GM19351 (cell line): ENCODE measurements around the gene SEZ6L.

Source experiments
- ATAC-seq: cut with Tn5 transposase; IDR thresholded peaks from one replicate; pipeline ENCODE4 v1.9.1; 2021; ENCODE audit warnings: mild to moderate bottlenecking, moderate library complexity; ENCODE audit not compliant: unreplicated experiment

Gene SEZ6L

DNA sequence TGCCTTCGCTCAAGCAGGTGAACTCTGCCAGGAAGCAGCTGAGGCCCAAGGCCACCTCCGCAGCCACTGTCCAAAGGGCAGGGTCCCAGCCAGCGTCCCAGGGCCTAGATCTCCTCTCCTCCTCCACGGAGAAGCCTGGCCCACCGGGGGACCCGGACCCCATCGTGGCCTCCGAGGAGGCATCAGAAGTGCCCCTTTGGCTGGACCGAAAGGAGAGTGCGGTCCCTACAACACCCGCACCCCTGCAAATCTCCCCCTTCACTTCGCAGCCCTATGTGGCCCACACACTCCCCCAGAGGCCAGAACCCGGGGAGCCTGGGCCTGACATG, 123.4 kb downstream of the SEZ6L start:
- no peak for ATAC-seq

DNA sequence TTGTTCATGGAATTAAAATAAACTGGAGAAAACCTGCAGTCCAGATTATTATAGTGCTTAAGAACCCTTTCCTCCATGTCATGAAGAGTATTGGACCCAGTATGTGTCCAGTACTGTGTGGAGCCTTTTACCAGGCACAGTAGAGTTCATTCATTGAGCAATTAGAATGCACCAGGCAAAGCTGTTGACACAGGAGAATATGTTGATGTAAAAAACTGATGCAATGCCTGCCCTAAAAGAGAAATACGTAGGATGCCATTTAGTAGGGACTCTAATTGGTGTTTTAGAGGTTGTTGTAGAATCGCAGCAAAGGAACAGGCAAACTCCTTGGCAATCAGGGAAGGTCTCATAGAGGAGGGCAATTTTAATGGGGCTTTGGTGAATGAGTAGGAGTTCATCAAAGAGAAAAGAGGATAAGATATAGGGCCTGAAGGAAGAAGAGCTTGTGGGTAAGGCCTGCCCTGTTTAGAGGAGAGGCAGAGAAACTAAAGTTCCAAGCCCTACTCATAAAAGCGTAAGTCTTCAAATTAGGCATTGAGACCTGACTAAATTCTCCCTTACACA, 126.4 kb downstream of the SEZ6L start:
- no peak for ATAC-seq

DNA sequence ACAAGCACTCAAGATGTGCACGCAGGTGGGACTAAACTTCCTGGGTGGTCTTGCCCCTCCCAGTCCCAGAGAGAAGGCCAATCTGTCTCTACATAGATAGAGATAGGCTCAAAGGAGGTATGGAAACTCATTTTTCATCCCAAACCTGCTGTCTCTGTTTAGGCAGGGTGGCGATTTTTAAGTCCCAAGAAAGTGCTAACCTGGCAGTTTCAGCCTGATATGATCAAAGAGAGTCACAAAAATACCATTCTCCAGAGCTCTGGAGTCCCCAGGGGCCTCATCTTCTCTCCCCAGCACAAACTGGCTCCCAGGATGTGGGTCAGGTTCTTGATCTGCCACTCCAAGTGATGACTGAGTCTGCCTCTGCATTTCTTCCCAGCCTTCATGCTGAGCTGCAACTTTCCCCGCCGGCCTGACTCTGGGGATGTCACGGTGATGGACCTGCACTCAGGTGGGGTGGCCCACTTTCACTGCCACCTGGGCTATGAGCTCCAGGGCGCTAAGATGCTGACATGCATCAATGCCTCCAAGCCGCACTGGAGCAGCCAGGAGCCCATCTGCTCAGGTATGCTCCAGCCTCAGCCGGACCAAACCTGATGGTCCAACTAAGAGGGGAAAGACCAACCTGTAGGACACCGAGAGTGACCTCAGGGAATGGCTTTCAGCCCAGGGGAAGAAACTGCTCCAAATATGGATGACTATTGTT, 129.5 kb downstream of the SEZ6L start:
- no peak for ATAC-seq

DNA sequence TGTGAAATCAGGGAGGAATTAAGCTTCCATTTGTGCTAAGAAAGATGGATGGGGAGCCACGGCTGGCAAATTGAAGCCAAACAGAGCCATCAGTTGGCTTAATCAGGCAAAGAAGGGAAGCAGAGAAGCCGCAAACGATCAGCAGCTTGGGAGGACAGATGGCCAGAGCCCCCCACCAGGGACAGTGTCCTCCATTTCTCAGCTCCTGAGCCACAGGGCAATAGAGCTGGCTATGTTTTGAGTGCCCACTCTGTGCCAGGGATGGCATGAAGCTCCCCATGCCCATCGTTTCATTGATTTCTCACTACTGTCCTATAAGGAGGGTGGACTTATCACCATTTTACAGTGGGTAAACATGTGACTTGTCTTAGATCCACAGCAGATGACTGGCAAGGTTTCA, 133.5 kb downstream of the SEZ6L start:
- no peak for ATAC-seq

DNA sequence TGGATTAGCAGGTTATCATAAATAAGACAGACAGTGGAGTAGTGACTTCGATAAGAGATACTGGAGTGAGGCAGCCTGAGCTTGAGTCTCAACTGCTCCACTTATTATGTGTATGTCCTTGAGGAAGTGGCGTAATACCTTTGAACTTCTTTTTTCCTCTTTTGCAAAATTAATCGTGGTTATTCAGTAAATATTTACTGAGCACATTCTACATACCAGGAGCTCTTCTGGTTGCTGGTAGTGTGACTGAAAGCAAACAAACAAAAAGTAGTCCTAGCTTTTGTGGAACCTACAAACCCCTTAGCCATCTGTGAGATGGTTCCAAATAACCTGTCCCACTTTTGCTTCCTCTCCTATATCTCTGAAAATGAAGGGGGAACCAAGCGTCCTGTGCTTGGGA, 134.2 kb downstream of the SEZ6L start:
- ATAC-seq = no peak

DNA sequence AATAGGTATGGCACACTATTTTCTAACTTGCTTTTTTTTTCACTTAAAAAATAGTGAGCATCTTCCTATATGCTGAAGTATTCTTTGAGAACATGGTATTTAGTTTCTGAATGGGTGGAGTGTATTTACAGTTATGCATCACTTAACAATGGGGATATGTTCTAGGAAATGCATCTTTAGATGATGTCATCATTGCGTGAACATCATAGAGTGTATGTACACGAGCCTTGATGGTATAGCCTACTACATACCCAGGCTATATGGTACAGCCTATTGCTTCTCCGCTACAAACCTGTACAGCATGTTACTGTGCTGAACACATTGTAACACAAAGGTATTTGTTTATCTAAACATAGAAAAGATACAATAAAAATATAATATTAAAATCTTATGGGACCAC, 135.5 kb downstream of the SEZ6L start:
- no peak for ATAC-seq

DNA sequence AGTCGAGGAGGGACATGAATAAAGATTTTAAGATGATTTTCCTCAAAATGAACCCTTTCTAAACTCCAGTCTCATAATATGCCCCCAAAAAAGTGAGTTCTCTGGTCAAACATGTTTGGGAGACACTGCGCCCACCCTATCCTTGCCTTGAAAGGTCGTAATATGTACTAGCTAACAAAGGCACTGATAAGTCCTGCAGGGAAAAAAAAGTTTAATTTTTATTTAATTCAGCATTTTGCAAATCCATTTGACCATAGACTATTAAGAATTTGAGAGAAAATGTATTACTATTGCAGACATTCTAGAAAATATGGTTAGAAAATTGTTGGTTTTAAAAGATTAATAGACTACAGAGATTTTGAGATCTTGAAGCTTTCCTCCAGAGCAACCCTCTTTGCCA, 139.2 kb downstream of the SEZ6L start:
- no peak for ATAC-seq

DNA sequence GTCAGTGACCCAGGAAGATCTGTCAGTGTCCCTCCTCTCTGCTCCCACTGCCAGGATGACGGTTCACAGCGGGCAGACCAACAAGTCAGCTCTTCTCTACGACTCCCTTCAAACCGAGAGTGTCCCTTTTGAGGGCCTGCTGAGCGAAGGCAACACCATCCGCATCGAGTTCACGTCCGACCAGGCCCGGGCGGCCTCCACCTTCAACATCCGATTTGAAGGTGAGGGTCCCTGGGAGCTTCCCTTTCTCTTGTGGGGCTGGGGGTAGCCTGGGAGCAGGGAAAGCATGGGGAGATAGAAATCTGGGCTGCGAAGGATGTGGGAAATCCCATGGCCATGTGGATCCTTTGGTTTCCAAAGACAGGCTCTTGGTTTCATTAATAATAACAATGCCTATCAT, 141.4 kb downstream of the SEZ6L start:
- no peak for ATAC-seq

DNA sequence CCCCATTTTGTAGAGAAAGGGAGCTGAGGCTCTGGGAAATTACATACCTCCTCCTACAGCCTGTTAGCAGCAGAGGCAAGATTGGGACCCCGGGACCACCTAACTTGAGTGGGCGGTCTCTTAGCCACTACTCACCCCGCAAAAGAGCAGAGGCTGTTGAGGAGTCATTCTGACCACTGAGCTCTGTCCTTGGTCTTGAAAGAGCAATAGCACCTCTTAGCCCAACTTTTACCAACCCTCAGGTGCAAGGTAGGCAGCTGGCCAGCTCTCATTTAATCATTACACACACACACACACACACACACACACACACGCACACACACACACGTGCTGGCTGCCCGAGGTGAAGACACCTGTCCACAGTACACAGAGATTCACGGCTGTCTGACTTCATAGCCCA, 144.0 kb downstream of the SEZ6L start:
- ATAC-seq = no peak

DNA sequence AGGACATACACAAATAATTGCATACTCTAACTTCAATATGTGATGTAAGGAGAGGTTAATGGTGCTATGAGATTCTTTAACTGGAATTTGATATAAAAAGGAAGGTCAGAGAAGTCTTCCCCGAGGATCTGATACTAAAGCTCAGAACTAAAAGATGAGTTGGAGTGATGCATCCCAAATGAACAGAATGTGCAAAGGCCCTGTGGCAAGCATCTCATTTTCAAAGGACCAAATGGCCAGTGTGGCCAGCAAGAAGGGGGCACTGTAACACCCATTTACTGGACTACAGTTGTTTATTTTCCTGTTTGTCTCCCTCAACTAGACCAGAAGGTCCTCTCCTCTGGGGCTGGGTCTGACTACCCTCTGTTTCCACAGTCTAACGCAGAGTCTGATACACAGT, 144.9 kb downstream of the SEZ6L start:
- ATAC-seq = no peak

DNA sequence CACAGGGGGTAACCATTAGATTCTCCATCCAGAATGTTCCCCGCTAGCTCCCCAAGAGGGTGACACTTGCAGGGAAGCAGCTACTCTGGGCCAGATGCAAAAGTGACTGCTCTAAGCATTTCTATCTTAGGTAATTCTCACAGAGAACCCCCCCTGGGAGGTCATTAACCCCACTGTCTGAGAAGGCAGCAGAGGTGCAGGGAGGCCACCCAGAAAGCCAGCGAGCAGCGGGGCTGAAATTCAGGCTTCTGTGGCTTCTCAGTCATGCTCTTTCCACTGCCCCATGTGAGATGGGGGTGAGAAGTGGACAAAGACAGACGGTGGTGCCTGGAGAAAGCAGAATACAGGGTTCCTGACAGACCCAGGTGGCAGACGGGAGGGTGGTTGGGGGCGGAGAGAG, 145.4 kb downstream of the SEZ6L start:
- no peak for ATAC-seq

DNA sequence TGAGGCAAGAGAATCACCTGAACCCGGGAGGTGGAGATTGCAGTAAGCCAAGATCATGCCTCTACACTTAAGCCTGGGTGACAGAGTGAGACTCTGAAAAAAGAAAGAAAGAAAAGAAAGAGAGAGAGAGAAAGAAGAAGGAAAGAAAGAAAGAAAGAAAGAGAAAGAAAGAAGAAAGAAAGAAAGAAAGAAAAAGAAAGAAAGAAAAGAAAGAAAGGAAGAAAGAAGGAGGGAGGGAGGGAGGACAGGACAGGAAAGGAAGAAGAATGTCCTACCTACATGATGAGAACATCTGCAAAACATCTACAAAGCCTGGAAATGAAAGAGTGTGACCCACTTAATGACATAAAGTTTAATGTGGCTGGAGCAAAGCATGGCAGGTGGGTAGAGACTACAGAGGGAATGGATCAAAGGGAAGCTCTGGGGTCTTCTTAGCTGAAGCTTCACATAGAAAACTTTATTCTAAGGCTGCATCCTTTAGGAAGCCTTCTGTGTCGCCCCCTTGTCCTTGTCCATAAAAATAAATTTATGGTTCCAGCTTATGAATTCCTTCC, 147.5 kb downstream of the SEZ6L start:
- no peak for ATAC-seq

DNA sequence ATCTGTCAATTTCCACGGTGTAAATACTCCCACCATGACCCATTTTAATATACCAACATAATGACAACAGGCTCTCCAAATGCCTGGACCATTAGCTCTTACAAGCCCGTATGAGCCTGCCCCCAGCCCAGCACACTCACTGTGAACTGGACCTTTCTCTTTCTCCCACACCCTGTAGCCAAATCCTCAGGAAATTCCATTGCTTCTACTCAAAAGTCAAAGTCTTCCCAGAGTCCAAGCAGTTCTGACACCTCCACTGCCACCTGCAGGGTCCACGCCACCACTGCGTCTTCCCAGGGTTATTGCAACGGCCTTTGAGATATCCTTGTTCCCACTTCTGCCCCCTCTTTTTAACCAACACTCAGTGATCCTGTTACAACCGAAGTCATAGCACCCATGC, 149.7 kb downstream of the SEZ6L start:
- no peak for ATAC-seq

DNA sequence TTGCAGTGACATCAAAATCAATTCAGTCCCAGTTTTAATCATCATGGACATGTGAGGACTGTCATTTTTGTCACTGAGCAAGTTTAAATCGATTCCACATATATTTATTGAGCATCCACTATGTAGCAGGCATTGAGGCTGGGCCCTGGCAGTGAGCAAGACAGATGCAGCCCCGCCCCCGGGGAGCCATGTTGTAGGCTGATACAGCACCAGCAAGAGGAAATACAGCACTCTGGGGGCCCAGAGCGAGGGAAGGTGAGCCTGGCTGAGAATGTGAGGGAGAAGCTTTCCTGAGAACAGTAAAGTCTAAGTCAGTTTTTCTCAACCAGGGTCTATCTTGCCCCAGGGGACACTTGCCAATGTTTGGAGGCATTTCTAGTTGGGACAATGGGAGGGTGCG, 151.2 kb downstream of the SEZ6L start:
- ATAC-seq = no peak

DNA sequence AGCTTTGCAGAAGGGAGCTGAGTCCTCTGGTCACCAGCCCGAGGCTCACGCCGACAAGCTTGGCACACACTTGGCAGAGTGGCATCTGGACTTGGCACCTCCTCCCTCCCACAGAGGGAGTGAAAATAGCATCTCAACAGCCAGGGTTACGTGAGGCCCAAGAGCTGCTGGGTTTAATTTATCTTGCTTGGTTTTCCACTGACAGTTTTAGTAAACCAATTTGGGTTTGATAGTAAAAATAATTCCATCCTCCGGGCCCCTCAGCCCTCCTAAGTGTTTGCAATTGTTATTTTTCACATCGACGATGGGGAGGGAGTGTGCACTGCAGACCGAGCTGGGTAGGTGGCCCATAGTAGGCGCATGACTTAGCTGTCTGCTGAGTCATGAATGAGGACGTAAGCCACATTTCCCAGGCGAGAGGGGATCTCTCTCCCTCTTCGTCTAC, 152.2 kb downstream of the SEZ6L start:
- no peak for ATAC-seq

DNA sequence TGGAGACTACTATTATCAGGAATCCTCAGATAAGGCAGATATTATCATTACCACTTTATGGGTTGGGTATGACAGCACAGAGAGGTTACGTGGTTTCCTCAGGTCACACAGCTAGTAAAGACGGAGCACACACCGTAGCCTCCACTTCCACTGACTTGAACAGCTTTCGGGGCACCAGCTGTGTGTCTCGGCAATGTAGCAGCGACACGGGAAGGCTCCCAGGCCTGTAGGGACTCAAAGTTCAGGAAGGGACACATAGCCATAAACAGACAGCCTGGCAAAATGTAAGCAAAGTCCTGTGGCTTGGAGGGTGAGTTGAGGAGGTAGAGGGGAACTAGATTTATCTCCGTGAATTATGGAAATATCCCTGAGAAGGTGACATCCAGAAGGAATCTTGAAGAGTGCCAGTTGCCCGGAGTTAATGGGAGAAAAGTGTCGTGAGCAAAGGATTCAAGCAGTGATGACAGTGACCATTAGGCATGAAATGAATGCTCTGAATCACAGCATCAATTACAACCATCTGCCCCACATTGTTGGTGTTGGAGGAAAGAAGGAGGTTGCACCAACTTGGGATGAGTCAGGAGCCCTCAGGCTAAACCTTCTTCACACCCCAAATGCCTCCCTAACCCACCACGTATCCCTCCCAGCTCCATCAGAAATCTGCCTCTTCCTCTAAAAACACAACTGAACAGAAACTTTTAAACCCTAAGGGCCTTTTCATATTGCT, 153.1 kb downstream of the SEZ6L start:
- no peak for ATAC-seq

DNA sequence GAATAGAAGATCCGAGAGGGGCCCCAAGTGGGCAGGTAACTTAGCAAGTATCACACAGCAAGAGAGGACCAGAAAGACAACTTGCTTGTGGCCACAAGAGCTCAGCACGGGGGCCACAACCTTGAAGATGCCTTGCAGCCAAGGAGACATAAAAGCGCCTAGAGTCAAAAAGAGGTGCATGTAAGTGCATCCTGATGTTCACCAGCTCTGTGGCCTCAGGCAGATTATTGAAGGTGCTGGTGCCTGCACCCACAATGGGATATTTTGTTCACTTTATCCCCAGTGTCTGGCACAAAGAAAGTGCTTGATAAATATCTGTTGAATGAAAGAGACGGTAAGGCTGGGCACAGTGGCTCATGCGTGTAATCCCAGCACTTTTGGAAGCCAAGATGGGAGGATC, 153.8 kb downstream of the SEZ6L start:
- ATAC-seq = no peak

DNA sequence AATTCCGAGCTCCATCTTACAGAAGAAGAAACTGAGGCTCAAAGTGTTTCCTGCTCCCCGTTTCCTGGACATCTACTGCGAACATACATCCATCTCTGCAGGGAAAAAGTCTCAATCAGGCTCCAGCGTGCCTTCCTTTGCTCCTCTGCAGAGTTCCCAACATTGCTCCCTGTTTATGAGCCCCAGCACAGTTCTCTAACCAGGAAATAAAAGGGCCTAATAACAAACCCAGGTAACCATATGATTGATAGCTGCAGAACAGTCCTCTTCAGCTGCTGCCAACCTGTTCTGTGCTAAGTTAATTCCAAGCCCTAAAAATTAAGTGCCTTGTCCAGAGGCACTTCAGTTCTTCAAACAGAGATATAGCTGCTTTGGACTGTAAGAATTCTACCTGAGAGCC, 154.9 kb downstream of the SEZ6L start:
- ATAC-seq = no peak

DNA sequence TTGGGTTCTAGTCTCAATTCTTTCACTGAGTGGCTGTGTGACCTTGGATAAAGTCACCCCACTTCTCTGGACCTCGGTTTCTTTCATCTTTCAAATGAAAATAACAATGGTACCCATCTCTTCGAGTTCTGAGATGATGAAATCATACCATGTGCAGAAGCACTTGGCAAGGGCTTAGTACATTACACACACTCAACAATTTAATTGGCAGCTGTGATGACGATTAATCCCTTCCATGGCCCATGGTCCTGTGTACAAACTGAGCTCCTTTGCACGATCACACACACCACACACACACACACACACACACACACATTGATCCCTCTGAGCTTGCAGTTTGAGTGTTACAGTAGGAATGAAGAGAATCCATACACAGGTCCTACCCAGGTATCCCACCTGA, 156.4 kb downstream of the SEZ6L start:
- ATAC-seq = no peak

DNA sequence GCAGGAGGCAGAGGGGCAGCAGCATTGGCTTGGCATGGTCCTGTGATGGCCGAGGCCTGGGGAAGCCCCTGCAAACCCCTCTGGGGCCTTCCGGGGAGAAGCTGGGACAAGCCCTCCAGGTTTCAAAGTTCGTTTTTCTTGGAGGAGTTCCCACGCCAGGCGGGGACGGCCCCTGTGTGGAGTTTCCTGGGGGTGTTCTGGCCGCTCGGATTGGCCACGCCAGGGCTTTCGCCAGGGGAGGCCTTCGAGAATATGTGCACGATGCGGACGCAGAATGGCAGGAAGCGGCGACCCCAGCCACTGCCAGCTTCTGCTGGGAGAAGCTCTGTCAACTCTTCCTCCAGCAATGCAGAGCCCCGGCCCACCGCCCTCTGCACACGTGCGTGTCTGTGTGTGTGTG, 157.5 kb downstream of the SEZ6L start:
- no peak for ATAC-seq

DNA sequence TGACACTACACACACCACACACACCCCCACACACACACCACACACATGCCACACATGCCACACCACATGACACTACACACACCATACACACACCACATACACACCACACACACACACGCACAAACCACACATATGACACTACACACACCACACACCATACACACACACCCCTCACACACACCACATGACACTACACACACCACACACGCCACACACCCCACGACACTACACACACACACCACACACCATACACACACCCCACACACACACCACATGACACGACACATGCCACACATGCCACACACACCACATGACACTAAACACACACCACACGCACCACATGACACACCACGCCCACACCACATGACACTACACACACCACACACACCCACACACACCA, 158.0 kb downstream of the SEZ6L start:
- ATAC-seq = no peak

DNA sequence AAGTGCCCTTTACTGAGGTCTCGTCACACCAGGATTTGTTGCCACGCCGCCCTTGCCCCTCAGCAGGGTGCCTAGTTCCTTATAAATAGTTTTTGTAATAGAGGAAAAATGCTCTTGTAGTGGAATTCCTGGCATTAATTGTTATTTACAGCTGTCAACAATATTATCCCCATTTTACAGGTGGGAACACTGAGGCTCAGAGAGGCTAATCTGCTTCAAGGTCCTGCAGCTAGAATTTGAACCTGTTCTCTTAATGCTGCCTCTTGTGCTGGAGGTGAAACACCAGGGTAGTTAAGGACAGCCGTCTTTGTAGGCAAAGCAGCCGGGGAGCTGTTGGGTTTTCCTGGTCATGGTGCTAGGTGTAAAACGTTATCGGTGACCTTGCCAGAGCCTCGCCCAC, 159.0 kb downstream of the SEZ6L start:
- no peak for ATAC-seq
